IPS-15b (cell line): ENCODE data around the gene NR2F1.
A peak's percentile ranks its signal among the peaks of the same experiment; 100 is the strongest.

Experiments
- H3K27me3 ChIP-seq: one replicate; pipeline ENCODE4 v1.6.1; 2013; ENCODE audit warnings: low read length; ENCODE audit not compliant: control insufficient read depth, insufficient read depth
- H3K36me3 ChIP-seq: one replicate; pipeline ENCODE4 v1.6.1; 2013; ENCODE audit warnings: low read length; ENCODE audit not compliant: control insufficient read depth, insufficient read depth
- H3K4me1 ChIP-seq: one replicate; pipeline ENCODE4 v1.6.1; 2013; ENCODE audit warnings: mild to moderate bottlenecking, low read length; ENCODE audit not compliant: control insufficient read depth, insufficient read depth
- H3K4me3 ChIP-seq: one replicate; pipeline ENCODE4 v1.5.1; 2013; ENCODE audit warnings: low read depth, low read length
- H3K9ac ChIP-seq: one replicate; pipeline ENCODE4 v1.6.1; 2013; ENCODE audit warnings: low read depth, mild to moderate bottlenecking, low read length
- H3K9me3 ChIP-seq: one replicate; pipeline ENCODE4 v1.6.1; 2013; ENCODE audit warnings: mild to moderate bottlenecking, low read length; ENCODE audit not compliant: control insufficient read depth, insufficient read depth

The NR2F1 gene

GRCh38 chr5:93588352-93589151, 5.5 kb downstream of the NR2F1 start:
- peaks cover 88% of the 10 kb centered on the region for H3K27me3 ChIP-seq
- H3K4me1 ChIP-seq, result peaks cover 1% of the 10 kb centered on the region
- H3K9me3 ChIP-seq, result no peaks in the 10 kb centered on the region
- H3K36me3 ChIP-seq, result no peaks in the 10 kb centered on the region
- no peak overlapping the region for H3K9ac ChIP-seq
- H3K4me3 ChIP-seq, result peak overlapping the region; percentile 41

GRCh38 chr5:93589152-93589828, 6.3 kb downstream of the NR2F1 start:
- Histone ChIP-seq H3K27me3 (peaks cover 92% of the 10 kb centered on the region), H3K4me3 (peak overlapping the region; percentile 41), H3K9ac (no peak overlapping the region), H3K9me3 (no peaks in the 10 kb centered on the region), H3K4me1 (no peaks in the 10 kb centered on the region), H3K36me3 (no peaks in the 10 kb centered on the region)

- no peaks in the 10 kb centered on the region for H3K9me3 ChIP-seq
Measured at GRCh38 chr5:93589829-93590215, 6.8 kb downstream of the NR2F1 start.

GRCh38 chr5:93590493-93590892, 7.5 kb downstream of the NR2F1 start:
- no peaks in the 10 kb centered on the region for H3K36me3 ChIP-seq
- H3K27me3 ChIP-seq, result peaks cover 100% of the 10 kb centered on the region
- no peaks in the 10 kb centered on the region for H3K4me1 ChIP-seq
- H3K9me3 ChIP-seq, result no peaks in the 10 kb centered on the region
- no peak overlapping the region for H3K9ac ChIP-seq
- H3K4me3 ChIP-seq, result no peak overlapping the region

More at GRCh38 chr5:93589829-93590215, 6.8 kb downstream of the NR2F1 start:
- Histone ChIP-seq H3K4me1 (no peaks in the 10 kb centered on the region), H3K36me3 (no peaks in the 10 kb centered on the region), H3K27me3 (peaks cover 97% of the 10 kb centered on the region), H3K9ac (no peak overlapping the region), H3K4me3 (no peak overlapping the region)

- Histone ChIP-seq H3K36me3 (no peaks in the 10 kb centered on the region), H3K4me3 (no peak overlapping the region), H3K4me1 (no peaks in the 10 kb centered on the region), H3K9ac (no peak overlapping the region), H3K9me3 (no peaks in the 10 kb centered on the region), H3K27me3 (peaks cover 100% of the 10 kb centered on the region)
Measured at GRCh38 chr5:93591323-93591945, 8.4 kb downstream of the NR2F1 start.

GRCh38 chr5:93592883-93593282, 9.9 kb downstream of the NR2F1 start:
- Histone ChIP-seq H3K27me3 (peaks cover 100% of the 10 kb centered on the region), H3K4me1 (peaks cover 5% of the 10 kb centered on the region), H3K9me3 (no peaks in the 10 kb centered on the region), H3K36me3 (no peaks in the 10 kb centered on the region), H3K4me3 (no peak overlapping the region), H3K9ac (no peak overlapping the region)

GRCh38 chr5:93593476-93594131, 10.6 kb downstream of the NR2F1 start:
- peaks cover 100% of the 10 kb centered on the region for H3K27me3 ChIP-seq
- H3K9ac ChIP-seq, result no peak overlapping the region
- peaks cover 5% of the 10 kb centered on the region for H3K4me1 ChIP-seq
- H3K36me3 ChIP-seq, result no peaks in the 10 kb centered on the region
- H3K9me3 ChIP-seq, result no peaks in the 10 kb centered on the region
- no peak overlapping the region for H3K4me3 ChIP-seq

- H3K4me1 ChIP-seq, result peaks cover 7% of the 10 kb centered on the region
- H3K9me3 ChIP-seq, result no peaks in the 10 kb centered on the region
- H3K9ac ChIP-seq, result no peak overlapping the region
- H3K36me3 ChIP-seq, result no peaks in the 10 kb centered on the region
- peak overlapping the region; percentile 28 for H3K4me3 ChIP-seq
- H3K27me3 ChIP-seq, result peaks cover 100% of the 10 kb centered on the region
Measured at GRCh38 chr5:93594591-93595419, 11.8 kb downstream of the NR2F1 start.

GRCh38 chr5:93595420-93596147, 12.6 kb downstream of the NR2F1 start:
- H3K9ac ChIP-seq, result no peak overlapping the region
- peak overlapping the region; percentile 28 for H3K4me3 ChIP-seq
- H3K4me1 ChIP-seq, result peaks cover 7% of the 10 kb centered on the region
- H3K27me3 ChIP-seq, result peaks cover 100% of the 10 kb centered on the region
- no peaks in the 10 kb centered on the region for H3K36me3 ChIP-seq
- H3K9me3 ChIP-seq, result no peaks in the 10 kb centered on the region

- H3K4me1 ChIP-seq, result peaks cover 7% of the 10 kb centered on the region
- peaks cover 100% of the 10 kb centered on the region for H3K27me3 ChIP-seq
- no peak overlapping the region for H3K9ac ChIP-seq
- no peaks in the 10 kb centered on the region for H3K36me3 ChIP-seq
- H3K9me3 ChIP-seq, result no peaks in the 10 kb centered on the region
- peak overlapping the region; percentile 28 for H3K4me3 ChIP-seq
Measured at GRCh38 chr5:93596310-93596675, 13.3 kb downstream of the NR2F1 start.
